HepG2 (cell line): ENCODE results near the gene NSL1. TPM values are rescaled to one million over a fixed set of nuclear protein-coding genes. Genes with fewer than 3 reads are reported as not detected.

ENCODE experiments used
- ATAC-seq: fragments of 200-7000 bp; cut with Tn5 transposase; 3 replicates; pipeline ENCODE4 v1.9.1; 2020; ENCODE audit warnings: mild to moderate bottlenecking, moderate library complexity
- BruUV-seq: library from RNA; stranded (reverse); fragments of 400-500 nt; replicated peaks from 2 replicates; lab custom pipeline; 2021; lab: Mats Ljungman, UMichigan
- CTCF ChIA-PET: fragments of 300-600 bp; formaldehyde crosslinking; extraction: SDS; loops from one replicate; lab custom pipeline; 2021; ENCODE audit warnings: low total read pairs, inconsistent platforms, low intra/inter-chr PET ratio; lab: Yijun Ruan, JAX
- POLR2A ChIA-PET: fragments of 350-600 bp; sonication (Branson Sonifier 250); formaldehyde crosslinking; loops from one replicate; lab custom pipeline; 2020; ENCODE audit warnings: antibody characterized with exemption, inconsistent platforms; lab: Yijun Ruan, JAX
- DNase-seq: peaks from one replicate; pipeline ENCODE4 v3.0.0-alpha.2; 2015; ENCODE audit warnings: low spot score
- FAIRE-seq: peaks from 3 replicates; lab custom pipeline; 2011; peaks lifted over from hg19 to GRCh38; lab: Jason Lieb, UNC
- H2AFZ ChIP-seq: one replicate; pipeline ENCODE4 v1.6.1; 2011; ENCODE audit warnings: low read length, inconsistent platforms
- H3K27ac ChIP-seq: fragments of 300-600 bp; 3 replicates; pipeline ENCODE4 v1.8.0; 2011; ENCODE audit warnings: mixed run types, mild to moderate bottlenecking, mixed read lengths, low read length, inconsistent platforms; ENCODE audit not compliant: insufficient read depth; ENCODE audit errors: extremely low read length
- H3K27me3 ChIP-seq, 2 experiments: fragments of 200-600 bp in 1 of 2; 2 replicates in 1 of 2; 3 replicates in 1 of 2; pipeline versions ENCODE4 v1.6.0 to v1.8.0; 2011; ENCODE audit warnings: low read length in 2 of 2, mild to moderate bottlenecking in 2 of 2, moderate library complexity in 2 of 2, inconsistent platforms in 1 of 2; ENCODE audit not compliant: insufficient read depth in 2 of 2, control insufficient read depth in 1 of 2
- H3K36me3 ChIP-seq, 2 experiments: fragments of 200-600 bp in 1 of 2; replicated peaks in 1 of 2; 2 replicates in 1 of 2; 3 replicates in 1 of 2; pipeline versions ENCODE4 v1.5.1 to v1.8.0; 2011; ENCODE audit warnings: low read length in 2 of 2, inconsistent platforms in 1 of 2; ENCODE audit not compliant: insufficient read depth in 2 of 2, control insufficient read depth in 1 of 2
- H3K4me1 ChIP-seq: 2 replicates; pipeline ENCODE4 v1.5.1; 2012; ENCODE audit warnings: low read length, inconsistent platforms; ENCODE audit not compliant: insufficient read depth
- H3K4me2 ChIP-seq: 2 replicates; pipeline ENCODE4 v1.6.0; 2011; ENCODE audit warnings: low read depth, low read length, inconsistent platforms
- H3K4me3 ChIP-seq, 3 experiments: fragments of 200-600 bp in 1 of 3; sonication (generic), shearing (Covaris generic) in 1 of 3; replicated peaks in 1 of 3; 2 replicates each; pipeline ENCODE4 v1.5.1; 2011 to 2016; ENCODE audit warnings: low read length in 3 of 3, inconsistent platforms in 2 of 3, low read depth in 2 of 3, mild to moderate bottlenecking in 2 of 3, control low read depth in 1 of 3, mixed read lengths in 1 of 3; ENCODE audit not compliant: insufficient read depth in 1 of 3
- H3K79me2 ChIP-seq: one replicate; pipeline ENCODE4 v1.6.1; 2011; ENCODE audit warnings: low read length, inconsistent platforms; ENCODE audit not compliant: insufficient read depth
- H3K9ac ChIP-seq: 2 replicates; pipeline ENCODE4 v1.6.0; 2011; ENCODE audit warnings: mild to moderate bottlenecking, low read depth, low read length, inconsistent platforms; ENCODE audit not compliant: insufficient read depth
- H3K9me3 ChIP-seq: 2 replicates; pipeline ENCODE4 v1.5.1; 2012; ENCODE audit warnings: mild to moderate bottlenecking, low read length
- H4K20me1 ChIP-seq: 2 replicates; pipeline ENCODE4 v1.6.0; 2011; ENCODE audit warnings: inconsistent platforms, mild to moderate bottlenecking, low read length, moderate library complexity; ENCODE audit not compliant: insufficient read depth
- HDAC2 ChIP-seq: sonication (generic); formaldehyde crosslinking; IDR thresholded peaks from 2 replicates; pipeline ENCODE4 v1.4.0; 2020; ENCODE audit warnings: missing genetic modification reagents
- KLF12 ChIP-seq: sonication (generic); formaldehyde crosslinking; IDR thresholded peaks from 2 replicates; pipeline ENCODE4 v1.4.0; 2020; ENCODE audit warnings: missing genetic modification reagents, borderline replicate concordance
- MLXIP ChIP-seq: sonication (generic); formaldehyde crosslinking; IDR thresholded peaks from 2 replicates; pipeline ENCODE4 v1.9.0; 2021; ENCODE audit warnings: missing genetic modification reagents, borderline replicate concordance
- PAXIP1 ChIP-seq: sonication (generic); formaldehyde crosslinking; conservative IDR thresholded peaks from 2 replicates; pipeline ENCODE4 v1.4.0; 2020; ENCODE audit warnings: mild to moderate bottlenecking, missing genetic modification reagents, moderate library complexity
- PPARG ChIP-seq: conservative IDR thresholded peaks from 2 replicates; pipeline ENCODE4 v1.6.1; 2016; ENCODE audit warnings: missing biosample characterization, missing genetic modification reagents
- RAD51 ChIP-seq: fragments of 450-650 bp; IDR thresholded peaks from 2 replicates; pipeline ENCODE4 v1.6.1; 2016; ENCODE audit warnings: borderline replicate concordance
- SNAPC4 ChIP-seq: sonication (generic); formaldehyde crosslinking; IDR thresholded peaks from 2 replicates; pipeline ENCODE4 v1.4.0; 2020; ENCODE audit warnings: mild to moderate bottlenecking, missing genetic modification reagents
- ZNF770 ChIP-seq: sonication (generic); formaldehyde crosslinking; IDR thresholded peaks from 2 replicates; pipeline ENCODE4 v1.5.0; 2020; ENCODE audit warnings: mild to moderate bottlenecking, missing genetic modification reagents
- WGBS: methylation state at CpG from one replicate; pipeline ENCODE4 v1.1.6; 2017; ENCODE audit warnings: low lambda C conversion rate; 5-methylcytosine and 5-hydroxymethylcytosine counted together
- in situ Hi-C: cut with HindIII; loops from 2 replicates; pipeline ENCODE4 v1.10.0; 2017; ENCODE audit warnings: low pct_unique_long_range_greater_than_20kb; ENCODE audit not compliant: extremely low pct_ligation_motif_present
- intact Hi-C: fragments of 100-400 bp; cut with micrococcal nuclease; formaldehyde crosslinking; loops from one replicate; pipeline ENCODE4 v1.10.0; 2022; ENCODE audit not compliant: unreplicated experiment
- polyA plus RNA-seq, 8 experiments: library from polyadenylated mRNA; depleted of rRNA in 3 of 8; stranded (reverse) in 7 of 8; unstranded in 1 of 8; fragments of >200 nt; fragmentation: Illumina TruSeq in 4 of 8; extraction: Trizol in 4 of 8; gene quantifications; 2 replicates each; pipeline versions ENCODE4 v1.2.1 to v1.2.3, GENCODE V29; 2011 to 2016; ENCODE audit warnings: low read depth in 4 of 8, missing spikeins in 1 of 8, mixed read lengths in 1 of 8; ENCODE audit not compliant: insufficient read depth in 1 of 8
- total RNA-seq, 5 experiments: library from RNA; depleted of rRNA; stranded (reverse); fragments of >200 nt; fragmentation: Illumina TruSeq; extraction: Trizol; gene quantifications; 2 replicates each; pipeline ENCODE4 v1.2.3, GENCODE V29; 2016; ENCODE audit warnings: low read depth in 1 of 5

NSL1 gene
- total and polyA plus RNA-seq, 2 of the 13 experiments (the other 11 are each of a cell fraction or from before 2014, with no cell fraction given) = 34.5 to 77.4 TPM

GRCh38 chr1:212792396-212792908 lies 875 bp upstream of the NSL1 start:
- Histone ChIP-seq H4K20me1 (no peaks in the 10 kb centered on the region; the same call in 1 of the 2 replicates), H2AFZ (no peak overlapping the region), H3K79me2 (peaks cover 29% of the 10 kb centered on the region), H3K4me3 (peak overlapping the region; percentile 78 to 92 (median 88)), H3K36me3 (peaks cover under 1 to 1% of the 10 kb centered on the region in 2 experiments; a peak in 2 of 5 replicates), H3K27ac (peak overlapping the region; percentile 100), H3K9me3 (no peaks in the 10 kb centered on the region), H3K27me3 (no peaks in the 10 kb centered on the region; a peak in 1 of 5 replicates), H3K9ac (peak overlapping the region; percentile 95), H3K4me1 (peaks cover 66% of the 10 kb centered on the region), H3K4me2 (peak overlapping the region; percentile 93)
- DNase-seq = no peak
- TF ChIP-seq KLF12 (CRISPR knock-in tag) (0 out of 2 replicates have a peak, but pooled peaks have one; percentile 7), ZNF770 (CRISPR knock-in tag) (peak; percentile 1; the same call in 1 of the 2 replicates), RAD51 (no peak), PAXIP1 (CRISPR knock-in tag) (no peak), SNAPC4 (CRISPR knock-in tag) (peak; percentile 6; the same call in 1 of the 2 replicates), PPARG (CRISPR knock-in tag) (no peak), HDAC2 (no peak), MLXIP (CRISPR knock-in tag) (0 out of 2 replicates have a peak, but pooled peaks have one; percentile 6)
- CTCF ChIA-PET = no interaction called here
- ATAC-seq = peak; percentile 46; the same call in 2 of the 3 replicates
- POLR2A ChIA-PET = interaction anchor here (1.0 to 5.9 kb wide), 12 partner anchors 8 to 757 kb away, joined by 3 to 80 read pairs (median 6); partner anchors contain the start of genes DTL, FLVCR1 and INTS7
- in situ Hi-C loops = no loop called here
- BruUV-seq = no TSS peak
- no peak for FAIRE-seq
- WGBS = 21% methylated on average over 16 of the region's 16 CpGs
- intact Hi-C loops = loop anchor here (1.0 to 5.0 kb wide), 3 partner anchors 24 to 205 kb away; no protein-coding TSS in a partner anchor
